OCI-LY1 (cell line): ENCODE data around the gene MYLIP.

Experiments used
- H2AFZ ChIP-seq: fragments of 200-600 bp; sonication (generic), shearing (Covaris generic); 2 replicates; pipeline ENCODE4 v1.6.0; 2014; ENCODE audit warnings: antibody characterized with exemption, mild to moderate bottlenecking, low read length
- H3F3A ChIP-seq: fragments of 200-600 bp; sonication (generic), shearing (Covaris generic); 2 replicates; pipeline ENCODE4 v1.6.0; 2014; ENCODE audit warnings: mild to moderate bottlenecking, antibody characterized with exemption, low read length, moderate library complexity; ENCODE audit not compliant: insufficient read depth
- H3K27ac ChIP-seq: fragments of 200-600 bp; sonication (generic); 2 replicates; pipeline ENCODE4 v1.5.1; 2014; ENCODE audit warnings: low read length, mixed run types, mild to moderate bottlenecking, low read depth; ENCODE audit not compliant: poor library complexity, severe bottlenecking
- H3K27me3 ChIP-seq: fragments of 200-600 bp; sonication (generic); 2 replicates; pipeline ENCODE4 v1.6.0; 2014; ENCODE audit warnings: antibody characterized with exemption, mild to moderate bottlenecking, low read length, moderate library complexity; ENCODE audit not compliant: insufficient read depth
- H3K36me3 ChIP-seq: fragments of 200-600 bp; sonication (generic); 2 replicates; pipeline ENCODE4 v1.6.1; 2014; ENCODE audit warnings: mild to moderate bottlenecking, antibody characterized with exemption, low read length, moderate library complexity, mixed read lengths; ENCODE audit not compliant: insufficient read depth
- H3K4me1 ChIP-seq: fragments of 200-600 bp; sonication (generic); 2 replicates; pipeline ENCODE4 v1.5.1; 2014; ENCODE audit warnings: mild to moderate bottlenecking, low read length, moderate library complexity; ENCODE audit not compliant: insufficient read depth, severe bottlenecking
- H3K4me2 ChIP-seq: fragments of 200-600 bp; sonication (generic), shearing (Covaris generic); 2 replicates; pipeline ENCODE4 v1.6.1; 2014; ENCODE audit warnings: low read length
- H3K4me3 ChIP-seq: fragments of 200-600 bp; sonication (generic); 2 replicates; pipeline ENCODE4 v1.5.1; 2014; ENCODE audit warnings: low read length, low read depth, mild to moderate bottlenecking, mixed read lengths; ENCODE audit not compliant: poor library complexity, severe bottlenecking
- H3K79me2 ChIP-seq: fragments of 200-600 bp; shearing (Covaris generic); 2 replicates; pipeline ENCODE4 v1.6.1; 2016; ENCODE audit warnings: mixed run types, low read length, mixed read lengths; ENCODE audit not compliant: insufficient read depth
- H3K9ac ChIP-seq: fragments of 200-600 bp; sonication (generic), shearing (Covaris generic); 2 replicates; pipeline ENCODE4 v1.6.1; 2014; ENCODE audit warnings: mild to moderate bottlenecking, low read length, mixed read lengths
- H3K9me2 ChIP-seq: fragments of 200-600 bp; sonication (generic), shearing (Covaris generic); 2 replicates; pipeline ENCODE4 v1.6.1; 2014; ENCODE audit warnings: low read depth, mild to moderate bottlenecking, low read length, mixed read lengths
- H3K9me3 ChIP-seq: fragments of 200-600 bp; shearing (Covaris generic); 2 replicates; pipeline ENCODE4 v1.6.1; 2014; ENCODE audit warnings: low read length, mixed read lengths
- H4K20me1 ChIP-seq: fragments of 200-600 bp; sonication (generic), shearing (Covaris generic); 2 replicates; pipeline ENCODE4 v1.6.0; 2016; ENCODE audit warnings: mild to moderate bottlenecking, low read length; ENCODE audit not compliant: insufficient read depth
- EZH2 ChIP-seq: fragments of 200-600 bp; sonication (generic), shearing (Covaris generic); IDR thresholded peaks from 2 replicates; pipeline ENCODE4 v1.8.0; 2017; ENCODE audit warnings: borderline replicate concordance, mixed run types, mild to moderate bottlenecking, antibody characterized with exemption, low read length, moderate library complexity, mixed read lengths
- TF ChIP-seq, protein P1 (sequence below): fragments of 200-600 bp; sonication (generic), shearing (Covaris generic); IDR thresholded peaks from 2 replicates; pipeline ENCODE4 v1.5.1; 2017; ENCODE audit warnings: mild to moderate bottlenecking, antibody characterized with exemption, low read length, moderate library complexity, mixed read lengths

MYLIP gene

DNA sequence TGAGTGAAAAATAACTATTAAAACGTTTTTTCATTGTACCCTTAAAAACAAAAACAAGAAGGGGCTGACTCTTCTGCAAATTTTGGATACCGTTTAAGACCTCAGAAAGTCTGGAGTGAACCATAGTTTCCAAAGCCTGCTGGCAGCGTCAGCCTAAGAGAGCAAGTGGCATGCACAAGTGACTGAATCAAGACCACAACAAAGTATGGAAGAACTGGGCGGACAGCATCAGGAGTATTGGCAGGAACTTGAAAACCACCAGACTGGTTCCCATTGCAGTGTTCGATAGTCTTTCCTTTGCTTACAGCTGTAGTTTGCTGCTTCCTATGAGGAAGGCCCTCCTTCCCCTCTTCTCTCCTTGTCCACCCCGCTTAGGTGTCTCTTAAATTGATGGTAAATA lies 33.7 kb upstream of the MYLIP start:
- Histone ChIP-seq H3K27ac (no peak overlapping the region), H3K4me1 (no peaks in the 10 kb centered on the region), H3K9me2 (no peaks in the 10 kb centered on the region), H2AFZ (no peak overlapping the region), H3K4me3 (no peak overlapping the region), H3K36me3 (no peaks in the 10 kb centered on the region), H3K27me3 (no peaks in the 10 kb centered on the region; the same call in 1 of the 2 replicates), H3F3A (no peaks in the 10 kb centered on the region), H4K20me1 (no peaks in the 10 kb centered on the region), H3K9ac (no peak overlapping the region), H3K79me2 (no peaks in the 10 kb centered on the region), H3K9me3 (no peaks in the 10 kb centered on the region; the same call in 1 of the 2 replicates), H3K4me2 (no peak overlapping the region)
- TF ChIP-seq EZH2: no peak
- TF ChIP-seq, protein P1, sequence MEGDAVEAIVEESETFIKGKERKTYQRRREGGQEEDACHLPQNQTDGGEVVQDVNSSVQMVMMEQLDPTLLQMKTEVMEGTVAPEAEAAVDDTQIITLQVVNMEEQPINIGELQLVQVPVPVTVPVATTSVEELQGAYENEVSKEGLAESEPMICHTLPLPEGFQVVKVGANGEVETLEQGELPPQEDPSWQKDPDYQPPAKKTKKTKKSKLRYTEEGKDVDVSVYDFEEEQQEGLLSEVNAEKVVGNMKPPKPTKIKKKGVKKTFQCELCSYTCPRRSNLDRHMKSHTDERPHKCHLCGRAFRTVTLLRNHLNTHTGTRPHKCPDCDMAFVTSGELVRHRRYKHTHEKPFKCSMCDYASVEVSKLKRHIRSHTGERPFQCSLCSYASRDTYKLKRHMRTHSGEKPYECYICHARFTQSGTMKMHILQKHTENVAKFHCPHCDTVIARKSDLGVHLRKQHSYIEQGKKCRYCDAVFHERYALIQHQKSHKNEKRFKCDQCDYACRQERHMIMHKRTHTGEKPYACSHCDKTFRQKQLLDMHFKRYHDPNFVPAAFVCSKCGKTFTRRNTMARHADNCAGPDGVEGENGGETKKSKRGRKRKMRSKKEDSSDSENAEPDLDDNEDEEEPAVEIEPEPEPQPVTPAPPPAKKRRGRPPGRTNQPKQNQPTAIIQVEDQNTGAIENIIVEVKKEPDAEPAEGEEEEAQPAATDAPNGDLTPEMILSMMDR: no peak

- Histone ChIP-seq H4K20me1 (no peaks in the 10 kb centered on the region), H3K9me2 (no peaks in the 10 kb centered on the region), H3K27me3 (no peaks in the 10 kb centered on the region), H3K9ac (no peak overlapping the region), H2AFZ (no peak overlapping the region), H3K27ac (no peak overlapping the region), H3K4me2 (no peak overlapping the region), H3F3A (no peaks in the 10 kb centered on the region), H3K4me3 (no peak overlapping the region), H3K36me3 (no peaks in the 10 kb centered on the region; the same call in 1 of the 2 replicates), H3K9me3 (peaks cover 3% of the 10 kb centered on the region; the same call in 1 of the 2 replicates), H3K79me2 (no peaks in the 10 kb centered on the region), H3K4me1 (no peaks in the 10 kb centered on the region)
- no peak for TF ChIP-seq EZH2
- TF ChIP-seq, protein P1: no peak
These were observed 31.3 kb upstream of the MYLIP start for GRCh38 chr6:16097382-16098171.

- Histone ChIP-seq H2AFZ (no peak overlapping the region), H3K36me3 (no peaks in the 10 kb centered on the region; the same call in 1 of the 2 replicates), H3K4me2 (no peak overlapping the region), H3K4me1 (no peaks in the 10 kb centered on the region), H3K9ac (no peak overlapping the region), H3K27me3 (no peaks in the 10 kb centered on the region), H3K9me2 (no peaks in the 10 kb centered on the region), H3K27ac (no peak overlapping the region), H3F3A (no peaks in the 10 kb centered on the region), H3K9me3 (peaks cover 3% of the 10 kb centered on the region; the same call in 1 of the 2 replicates), H3K4me3 (no peak overlapping the region), H4K20me1 (no peaks in the 10 kb centered on the region), H3K79me2 (no peaks in the 10 kb centered on the region)
- TF ChIP-seq EZH2: no peak
- TF ChIP-seq, protein P1: no peak
These were observed 30.7 kb upstream of the MYLIP start for GRCh38 chr6:16098211-16098610.
